GM18508 (cell line): ENCODE data around the gene TRAF1.

Source experiments
- ATAC-seq: cut with Tn5 transposase; IDR thresholded peaks from one replicate; pipeline ENCODE4 v1.9.1; 2021; ENCODE audit warnings: moderate number of reproducible peaks; ENCODE audit not compliant: insufficient read depth, unreplicated experiment

The TRAF1 gene

GRCh38 chr9:120891884-120892747, 34.5 kb downstream of the TRAF1 start:
- peak; percentile 32 for ATAC-seq

GRCh38 chr9:120891245-120891883, 35.2 kb downstream of the TRAF1 start:
- ATAC-seq, result no peak

GRCh38 chr9:120890320-120891244, 36.0 kb downstream of the TRAF1 start:
- no peak for ATAC-seq

GRCh38 chr9:120889606-120890271, 36.9 kb downstream of the TRAF1 start:
- ATAC-seq, result no peak

- ATAC-seq, result no peak
These were observed 38.0 kb downstream of the TRAF1 start for GRCh38 chr9:120888626-120889025.

- ATAC-seq, result no peak
These were observed 40.1 kb downstream of the TRAF1 start for GRCh38 chr9:120886490-120886967.

- ATAC-seq, result no peak
These were observed 40.6 kb downstream of the TRAF1 start for GRCh38 chr9:120885958-120886357.

- ATAC-seq, result no peak
These were observed 41.1 kb downstream of the TRAF1 start for GRCh38 chr9:120885457-120885856.

- ATAC-seq, result no peak
These were observed 43.0 kb downstream of the TRAF1 start for GRCh38 chr9:120883608-120883996.

- ATAC-seq, result no peak
These were observed 43.5 kb downstream of the TRAF1 start for GRCh38 chr9:120882935-120883607.

- ATAC-seq, result no peak
These were observed 47.1 kb downstream of the TRAF1 start for GRCh38 chr9:120879446-120879845.

- ATAC-seq, result no peak
These were observed 48.1 kb downstream of the TRAF1 start for GRCh38 chr9:120878188-120879130.

- no peak for ATAC-seq
These were observed 49.1 kb downstream of the TRAF1 start for GRCh38 chr9:120877276-120878034.

- no peak for ATAC-seq
These were observed 49.8 kb downstream of the TRAF1 start, which contains the start of gene PHF19 for GRCh38 chr9:120876842-120877240. TSS of gene PHF19 (minus strand) at chr9:120877188. CDS start at chr9:120874741, 2,447 bp downstream.

- ATAC-seq, result no peak
These were observed 50.4 kb downstream of the TRAF1 start for GRCh38 chr9:120875954-120876841.

GRCh38 chr9:120875643-120875953, 51.0 kb downstream of the TRAF1 start:
- no peak for ATAC-seq

GRCh38 chr9:120875195-120875565, 51.4 kb downstream of the TRAF1 start:
- no peak for ATAC-seq
